Measurements from ENCODE around the gene KIF26A.

KIF26A gene

GRCh38 chr14:104222396-104223036 is 84.1 kb downstream of the KIF26A start:
- no peak for DNase-seq (ENCODE audit: low spot score)

- DNase-seq (ENCODE audit: low spot score) = peak; percentile 14
Measured at GRCh38 chr14:104223101-104224041, 85.0 kb downstream of the KIF26A start.

- DNase-seq (ENCODE audit: low spot score) = no peak
Measured at GRCh38 chr14:104224131-104224505, 85.7 kb downstream of the KIF26A start.

GRCh38 chr14:104224506-104225277 is 86.3 kb downstream of the KIF26A start:
- no peak for DNase-seq (ENCODE audit: low spot score)

- DNase-seq (ENCODE audit: low spot score) = peak; percentile 14
Measured at GRCh38 chr14:104225278-104226190, 87.1 kb downstream of the KIF26A start.

- DNase-seq (ENCODE audit: low spot score) = no peak
Measured at GRCh38 chr14:104226421-104227383, 88.3 kb downstream of the KIF26A start.

GRCh38 chr14:104227806-104228205 is 89.4 kb downstream of the KIF26A start:
- DNase-seq (ENCODE audit: low spot score) = no peak

- no peak for DNase-seq (ENCODE audit: low spot score)
Measured at GRCh38 chr14:104228221-104228620, 89.8 kb downstream of the KIF26A start.

- DNase-seq (ENCODE audit: low spot score) = no peak
Measured at GRCh38 chr14:104228716-104229533, 90.5 kb downstream of the KIF26A start.

GRCh38 chr14:104229534-104230055 is 91.2 kb downstream of the KIF26A start:
- no peak for DNase-seq (ENCODE audit: low spot score)

GRCh38 chr14:104230119-104230815 is 91.9 kb downstream of the KIF26A start:
- no peak for DNase-seq (ENCODE audit: low spot score)

Data from kidney tubule cell (primary cell).